Neural progenitor cell (in vitro differentiated cells): ENCODE results near the gene IL2RA.

Source experiments
- EZH2 ChIP-seq: fragments of 200-600 bp; sonication (generic); IDR thresholded peaks from 2 replicates; pipeline ENCODE4 v1.6.1; 2017; ENCODE audit warnings: antibody characterized with exemption, mild to moderate bottlenecking, moderate library complexity
- EZH2phosphoT487 ChIP-seq: fragments of 200-600 bp; sonication (generic); IDR thresholded peaks from 2 replicates; pipeline ENCODE4 v1.6.1; 2017; ENCODE audit warnings: antibody characterized with exemption

- TF ChIP-seq EZH2 (no peak), EZH2phosphoT487 (no peak)
These were observed 62.6 kb downstream of the IL2RA start for GRCh38 chr10:5999440-6000165.
